NCI-H774 (cell line): ENCODE data around the gene SGCE.

ENCODE experiments used
- DNase-seq: peaks from one replicate; lab custom pipeline; 2025; lab: John Stamatoyannopoulos, UW

SGCE gene

DNA sequence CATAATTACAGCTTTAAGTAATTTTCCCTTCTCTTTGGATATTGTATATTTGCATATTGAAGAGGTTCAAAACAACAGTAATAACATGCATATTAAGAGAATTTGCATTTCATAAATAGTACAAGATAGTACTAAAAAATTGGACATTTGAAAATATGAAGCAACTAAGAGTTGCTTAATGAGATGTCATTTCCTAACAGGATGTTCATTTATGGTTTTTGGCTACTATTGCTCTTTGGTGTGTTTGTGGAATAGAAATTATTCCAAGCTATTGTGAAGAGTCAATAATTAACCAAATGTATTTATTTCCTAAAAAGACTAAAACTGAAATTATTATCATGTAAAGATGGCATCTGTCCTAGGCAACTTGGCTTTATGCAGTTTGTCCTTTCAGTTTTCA lies 4.1 kb upstream of the SGCE start:
- no peak for DNase-seq

DNA sequence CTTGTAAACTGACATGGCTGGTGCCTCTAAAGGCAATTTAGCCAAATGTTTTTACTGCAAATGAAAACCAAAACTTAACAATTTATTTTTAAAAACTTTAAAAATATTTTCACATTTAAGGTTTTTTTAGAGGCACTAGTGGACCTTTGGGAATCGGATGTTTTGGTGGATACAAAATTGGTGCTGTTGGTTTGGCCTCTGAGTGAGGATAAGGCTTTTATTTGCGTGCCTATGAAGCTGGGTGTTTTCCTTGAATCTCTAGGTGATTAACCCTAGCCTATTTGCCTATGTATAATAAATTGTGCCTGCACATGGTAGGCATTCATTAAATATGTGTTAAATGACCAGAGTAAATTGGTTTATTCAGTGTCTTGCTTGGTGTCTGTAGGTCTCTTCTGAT lies 2.9 kb upstream of the SGCE start:
- peak; percentile 23 for DNase-seq

DNA sequence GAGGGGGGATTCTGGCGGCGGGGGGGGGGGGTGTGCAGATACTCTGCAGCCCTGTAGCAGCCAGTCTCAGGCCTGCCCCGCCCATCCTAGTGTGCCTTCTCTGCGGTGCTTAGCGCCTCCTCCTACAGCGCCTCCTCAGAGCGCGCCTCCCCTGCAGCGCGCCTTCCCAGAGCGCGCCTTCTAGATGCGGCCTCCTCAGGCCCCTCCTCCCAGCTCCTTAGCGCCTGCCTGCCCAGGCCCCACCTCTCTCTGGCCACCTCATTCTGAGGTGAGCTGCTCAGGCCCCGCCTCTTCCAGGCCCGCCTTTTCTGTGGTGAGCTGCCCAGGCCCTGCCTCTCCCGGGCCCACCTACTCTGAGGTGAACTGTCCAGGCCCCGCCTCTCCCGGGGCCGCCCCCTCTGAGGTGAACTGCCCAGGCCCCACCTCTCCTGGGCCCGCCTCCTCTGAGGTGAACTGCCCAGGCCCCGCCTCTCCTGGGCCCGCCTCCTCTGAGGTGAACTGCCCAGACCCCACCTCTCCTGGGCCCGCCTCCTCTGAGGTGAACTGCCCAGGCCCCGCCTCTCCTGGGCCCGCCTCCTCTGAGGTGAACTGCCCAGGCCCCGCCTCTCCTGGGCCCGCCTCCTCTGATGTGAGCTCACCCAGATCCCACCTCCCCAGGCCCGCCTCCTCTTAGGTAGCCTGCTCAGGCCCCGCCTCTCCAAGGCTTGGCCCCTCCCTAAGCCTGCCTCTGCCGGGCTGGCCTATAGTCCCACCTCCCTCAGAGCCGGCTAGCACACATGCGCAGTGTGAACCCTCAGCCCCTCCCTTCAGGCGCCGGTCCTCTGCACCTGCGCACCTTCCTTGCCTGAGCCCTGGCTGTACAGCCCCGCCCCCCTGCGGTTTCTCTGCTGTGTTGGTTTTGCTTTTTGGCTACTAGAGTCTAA lies 2.1 kb upstream of the SGCE start:
- peak; percentile 94 for DNase-seq

DNA sequence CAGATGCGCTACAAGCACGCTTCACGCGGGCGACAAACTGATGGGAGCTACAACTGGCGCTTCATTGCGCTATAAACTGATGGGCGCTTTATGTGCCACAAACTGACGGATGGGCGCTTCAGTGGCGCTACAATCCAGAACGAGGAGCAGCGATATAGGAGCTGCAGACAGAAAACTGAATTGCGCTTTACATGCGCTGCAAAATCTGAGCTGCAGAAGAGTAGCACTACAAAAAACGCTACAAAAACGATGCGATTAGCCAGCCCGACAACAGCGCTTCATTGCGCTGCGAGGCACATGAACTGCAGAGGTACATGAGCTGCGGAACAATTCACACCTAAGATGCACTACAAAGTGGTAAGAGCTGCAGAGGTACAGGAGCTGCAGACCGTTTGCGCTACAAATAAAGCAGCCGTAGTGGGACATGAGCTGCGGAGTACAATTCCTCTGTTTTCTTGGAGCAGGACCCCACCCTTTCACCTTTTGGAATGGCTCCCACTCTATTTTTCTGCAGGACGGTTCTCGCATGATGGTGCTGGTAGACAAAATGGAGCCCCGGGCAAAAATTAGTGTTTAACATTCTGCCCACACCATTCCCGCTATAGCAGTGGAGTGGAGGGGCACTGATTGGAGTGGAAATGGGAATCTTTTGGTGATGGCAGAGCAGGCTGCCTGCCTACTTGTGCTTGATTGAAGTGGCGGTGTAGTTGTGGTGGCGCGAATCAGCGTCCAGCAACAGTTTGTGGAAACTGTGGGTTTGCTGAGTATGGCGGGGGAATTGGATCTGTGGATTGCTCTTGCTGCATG lies 1.2 kb upstream of the SGCE start:
- DNase-seq: peak; percentile 50

DNA sequence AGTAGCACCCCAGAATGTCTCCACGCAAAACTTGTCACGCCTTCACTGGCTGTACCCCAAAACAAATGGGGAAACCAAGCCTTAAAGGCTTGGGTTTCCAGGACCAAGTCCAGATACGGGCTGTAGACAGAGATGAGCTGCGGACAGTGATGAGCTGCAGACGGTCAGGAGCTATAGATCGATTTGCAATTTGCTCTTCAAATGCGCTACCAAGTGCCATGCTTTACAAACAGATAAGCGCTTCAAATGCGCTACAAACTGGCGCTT lies 658 bp upstream of the SGCE start:
- DNase-seq: no peak

DNA sequence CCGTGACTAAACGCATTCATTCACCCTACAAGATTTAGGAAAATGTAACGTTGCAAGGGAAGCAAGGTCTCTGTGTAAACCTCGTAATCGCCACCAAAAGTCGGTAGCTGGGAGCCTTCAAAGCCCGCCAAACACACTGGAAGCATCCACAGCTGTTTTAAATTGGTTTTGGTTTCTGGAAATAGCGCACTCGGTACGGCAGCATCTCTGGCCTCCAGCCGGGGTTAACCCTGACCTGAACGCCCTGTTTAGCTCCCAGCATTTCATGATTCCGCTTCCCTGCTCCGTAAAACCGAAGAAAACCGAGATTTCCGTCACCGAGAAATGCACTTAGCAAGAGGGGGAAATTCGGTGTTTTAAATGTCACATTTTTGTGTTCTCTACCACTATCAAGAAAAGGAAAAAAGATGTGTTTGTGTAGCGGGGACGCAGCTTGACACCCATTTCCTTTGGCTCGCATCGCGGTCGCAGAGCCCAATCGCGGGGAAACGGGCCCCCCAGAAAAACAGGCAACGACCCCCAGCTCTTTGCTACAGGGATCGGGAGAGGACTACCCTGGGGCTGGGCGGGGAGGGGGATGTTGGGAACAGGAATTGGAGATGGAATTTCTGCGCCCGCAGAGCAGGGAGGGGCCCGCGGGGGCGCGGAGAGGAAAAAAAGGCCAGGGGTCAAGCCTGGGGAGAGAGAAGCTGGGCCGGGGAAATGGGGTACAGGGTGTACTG lies 646 bp downstream of the SGCE start:
- DNase-seq: peak; percentile 33

DNA sequence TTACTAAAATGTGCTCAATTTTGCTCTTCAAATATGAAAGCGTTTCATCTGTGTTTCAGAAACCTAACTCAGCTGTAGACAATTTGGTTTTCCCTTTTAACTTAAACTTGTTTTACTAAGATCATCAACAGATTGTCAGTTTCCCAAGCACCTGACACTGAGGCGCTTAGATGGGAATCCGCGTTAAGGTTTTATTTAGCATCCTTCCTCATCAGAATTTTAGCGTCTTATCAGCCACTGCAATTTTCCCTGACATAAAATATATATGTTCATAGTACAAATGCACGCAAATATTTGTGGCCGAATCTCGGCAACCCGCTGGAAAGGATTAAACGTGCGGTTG lies 1.2 kb downstream of the SGCE start:
- no peak for DNase-seq

DNA sequence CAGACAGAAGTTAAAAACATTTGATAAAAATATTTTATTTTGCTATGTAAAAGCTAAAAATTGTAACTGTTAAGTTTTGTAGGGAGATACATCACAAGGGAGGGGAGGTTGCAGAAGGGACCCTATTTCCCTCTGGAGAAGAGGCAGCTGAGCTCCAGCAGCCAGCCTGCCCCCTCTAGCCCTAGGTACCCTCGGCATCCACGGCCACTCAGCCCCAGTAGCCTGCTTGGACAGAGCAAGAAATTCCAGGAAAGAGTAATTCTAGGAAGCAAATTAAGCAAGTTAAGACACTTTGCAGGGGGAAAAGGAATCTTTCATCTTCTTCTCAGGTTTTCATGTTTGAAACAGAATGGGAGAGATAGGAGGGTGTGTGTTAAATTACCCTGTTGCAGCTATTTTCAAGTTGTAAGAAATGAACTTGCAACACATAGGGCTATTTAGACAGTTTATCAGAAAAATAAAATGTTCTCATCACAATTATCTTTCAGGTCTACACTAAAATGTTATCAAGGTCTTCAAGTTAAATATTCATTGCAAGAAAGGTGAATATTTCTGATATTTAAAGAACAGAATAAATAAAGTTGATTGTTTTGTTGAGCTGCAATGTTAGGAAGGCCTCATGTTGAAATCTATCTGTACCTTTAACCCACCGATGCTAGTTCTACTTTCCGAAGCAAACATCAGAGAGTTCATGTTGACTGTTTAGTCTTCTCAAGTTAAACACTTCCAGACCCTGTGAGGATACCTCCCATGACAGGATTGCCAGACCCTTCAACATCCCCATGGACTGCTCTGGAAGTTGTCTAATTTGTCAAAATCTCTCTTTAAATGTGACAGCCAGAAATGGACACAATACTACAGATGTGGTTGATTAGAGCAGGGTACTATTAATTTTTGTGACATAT lies 5.5 kb downstream of the SGCE start:
- DNase-seq: no peak

DNA sequence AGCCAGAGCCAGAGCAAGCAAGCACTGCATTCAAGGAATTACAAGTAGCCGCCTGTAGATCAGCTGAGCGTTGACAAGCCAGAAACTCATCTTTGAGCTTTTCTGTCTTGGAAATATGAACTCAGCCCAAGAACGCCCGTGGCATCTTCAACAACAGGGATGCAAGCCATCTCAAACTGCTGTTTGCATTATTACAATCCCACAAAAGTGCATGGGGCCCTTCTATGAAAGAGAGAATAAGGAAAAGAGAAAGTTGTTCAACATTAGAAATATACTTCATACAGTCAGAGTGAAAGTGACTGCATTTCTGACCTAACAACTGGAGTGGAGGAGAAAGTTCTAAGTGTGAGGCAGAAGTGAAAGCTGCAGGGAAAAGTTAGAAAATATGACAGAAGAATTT lies 6.5 kb downstream of the SGCE start:
- DNase-seq: no peak

DNA sequence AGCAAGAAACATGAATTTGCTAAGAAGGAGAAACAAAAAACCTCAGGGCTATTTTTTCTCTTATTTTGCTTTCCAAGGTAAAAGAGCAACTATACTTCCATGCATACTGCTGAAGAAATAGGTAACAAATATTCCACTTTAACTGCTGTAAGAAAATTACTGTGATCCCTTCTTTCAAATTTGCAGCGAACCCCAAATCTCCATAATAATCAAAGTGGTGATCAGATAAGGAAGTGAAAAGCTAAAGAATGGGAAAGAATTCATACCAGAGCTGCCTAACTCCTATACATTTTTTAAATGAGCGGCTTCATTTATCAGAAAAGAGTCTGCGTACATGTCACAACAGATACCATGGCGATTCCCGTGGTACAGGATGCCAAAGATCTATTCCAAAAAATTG lies 7.2 kb downstream of the SGCE start:
- DNase-seq: no peak

DNA sequence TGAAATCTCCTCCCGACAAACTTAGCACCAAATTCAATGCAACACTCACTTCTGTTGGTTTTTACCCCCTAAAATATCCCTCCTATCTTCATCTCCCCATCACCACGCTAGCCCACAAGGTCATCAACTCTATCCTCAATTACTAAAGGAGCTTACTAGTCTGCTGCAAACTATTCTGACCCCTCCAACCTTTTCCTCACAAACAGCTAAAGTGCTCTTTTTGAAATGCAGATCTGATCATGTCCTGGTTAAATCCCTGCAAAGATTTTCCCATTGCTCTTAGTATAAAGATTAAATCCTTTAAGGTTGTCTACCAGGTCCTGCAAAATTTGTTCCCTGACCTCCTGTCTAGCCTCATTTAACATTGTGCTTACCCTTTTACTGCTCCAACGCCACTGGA lies 8.6 kb downstream of the SGCE start:
- DNase-seq: no peak

DNA sequence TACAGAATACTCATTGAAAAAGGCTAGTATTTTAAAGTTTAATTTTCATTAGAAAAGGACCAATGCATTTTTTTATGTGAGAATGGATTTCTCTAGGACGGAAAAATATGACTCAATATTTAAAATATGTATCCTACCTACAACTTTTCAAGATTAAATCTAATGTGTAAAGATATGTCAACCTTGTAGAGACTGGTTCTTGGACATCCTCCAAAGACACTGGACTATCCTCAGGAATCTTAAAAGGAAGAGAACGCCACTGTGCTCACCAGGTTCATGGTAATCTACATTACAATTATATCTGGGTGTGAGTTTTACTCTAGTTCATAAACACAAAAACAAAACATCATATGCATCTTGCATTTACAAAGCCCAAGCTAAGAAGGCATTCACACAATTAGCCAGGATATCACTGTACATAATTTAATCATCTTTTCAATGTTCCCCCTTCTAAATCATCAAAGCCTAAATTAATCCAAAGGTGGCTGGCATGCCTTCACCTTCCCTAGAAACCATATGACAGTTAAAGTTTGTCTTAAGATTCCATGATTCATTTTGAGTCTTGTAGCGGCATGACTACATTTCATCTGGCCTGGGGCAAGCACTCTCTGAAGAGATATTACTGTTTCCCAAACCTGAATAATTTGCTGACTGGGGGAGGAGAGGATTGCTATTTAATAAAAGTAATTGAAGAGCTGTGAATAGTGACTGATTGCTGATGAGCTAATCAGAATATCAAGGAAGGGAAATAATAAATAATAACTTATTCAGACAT lies 12.0 kb downstream of the SGCE start:
- DNase-seq: no peak

DNA sequence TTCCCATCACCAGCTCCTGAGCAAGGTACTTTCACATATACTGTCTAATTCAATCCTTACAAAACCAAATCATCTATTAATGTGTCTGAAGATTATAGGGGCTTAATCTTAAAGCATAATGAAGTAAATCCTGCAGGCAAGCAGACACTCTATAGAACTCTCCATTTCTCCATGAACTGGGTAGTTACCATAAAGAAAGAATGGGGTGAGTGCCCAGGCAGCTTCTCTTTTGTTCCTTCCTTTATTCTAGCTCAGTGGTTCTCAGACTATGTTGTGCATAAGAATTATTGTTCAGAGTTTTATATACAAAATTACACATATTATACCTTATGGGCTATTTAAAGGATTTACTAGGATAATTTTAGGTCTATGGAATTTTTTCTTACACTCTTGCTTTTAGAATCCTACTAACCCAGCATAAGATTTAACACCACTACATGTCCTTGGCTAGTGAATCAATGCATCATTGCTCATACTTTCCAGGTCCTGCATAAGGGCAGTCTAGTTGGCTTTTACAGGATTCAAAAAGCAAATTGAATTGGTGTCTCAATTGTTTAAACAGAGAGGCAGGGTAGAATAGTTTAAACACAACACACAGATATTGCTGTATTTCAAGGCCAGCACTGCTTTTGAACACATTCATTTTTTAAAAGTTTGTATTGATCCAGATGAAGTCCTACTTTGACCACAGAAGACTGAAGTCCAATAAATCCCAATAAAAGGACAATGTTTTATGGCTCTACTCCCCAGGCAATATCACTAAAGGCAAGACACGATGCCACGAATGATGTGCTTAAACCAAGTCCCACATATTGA lies 12.9 kb downstream of the SGCE start:
- no peak for DNase-seq

DNA sequence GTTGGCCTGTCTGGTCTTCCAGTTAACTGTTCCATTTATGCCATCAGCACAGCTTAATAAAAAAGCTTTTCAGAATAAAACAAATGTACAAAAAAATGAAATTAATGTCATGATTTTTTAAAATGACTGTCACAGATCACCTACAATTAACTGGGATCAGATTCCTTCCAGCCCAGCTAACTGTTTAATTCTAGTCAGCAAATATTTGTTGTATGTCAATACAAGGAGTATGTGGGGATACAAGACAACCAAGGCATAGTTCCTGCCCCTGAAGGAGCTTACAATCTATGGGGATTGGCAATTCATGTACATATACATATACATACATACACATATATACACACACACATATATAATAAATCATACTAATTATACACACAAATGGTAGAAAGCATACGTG lies 16.5 kb downstream of the SGCE start:
- no peak for DNase-seq

DNA sequence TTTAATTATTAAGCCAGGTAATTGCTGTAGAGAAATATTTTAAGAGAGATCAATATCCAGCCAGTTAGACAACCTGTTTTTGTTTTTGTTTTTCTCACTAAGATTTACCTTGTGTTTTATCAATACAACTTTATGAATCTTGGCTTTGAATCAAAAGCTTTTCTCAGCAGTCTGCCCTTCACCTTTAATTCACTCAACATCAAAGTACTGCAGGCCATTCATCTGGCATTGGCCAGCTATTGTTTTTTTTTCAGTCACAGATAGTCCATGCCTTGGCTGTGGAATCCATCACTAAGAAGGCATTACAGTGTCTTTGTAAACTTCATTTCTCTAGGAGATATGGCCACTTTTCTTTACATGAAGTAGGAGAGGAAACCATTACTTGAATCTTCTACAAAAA lies 20.2 kb downstream of the SGCE start:
- no peak for DNase-seq

DNA sequence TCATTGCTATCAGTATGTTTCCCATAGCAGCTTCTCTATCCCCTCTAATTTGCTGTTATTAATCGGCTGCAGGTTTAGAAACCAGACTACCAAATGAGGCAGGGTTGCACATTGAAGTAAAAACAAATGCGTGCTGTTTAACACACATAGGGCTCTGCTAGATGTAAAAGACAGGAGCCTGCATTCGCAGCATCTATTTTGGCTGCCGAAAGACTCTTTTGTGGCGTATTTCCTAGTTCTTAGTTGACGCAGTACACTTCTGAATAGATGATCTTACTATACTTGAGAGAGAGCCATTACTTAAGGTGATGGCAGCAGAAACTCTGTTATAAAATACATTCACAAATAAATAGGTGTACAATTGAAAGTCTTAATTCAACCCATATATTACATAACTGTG lies 21.4 kb downstream of the SGCE start:
- no peak for DNase-seq

DNA sequence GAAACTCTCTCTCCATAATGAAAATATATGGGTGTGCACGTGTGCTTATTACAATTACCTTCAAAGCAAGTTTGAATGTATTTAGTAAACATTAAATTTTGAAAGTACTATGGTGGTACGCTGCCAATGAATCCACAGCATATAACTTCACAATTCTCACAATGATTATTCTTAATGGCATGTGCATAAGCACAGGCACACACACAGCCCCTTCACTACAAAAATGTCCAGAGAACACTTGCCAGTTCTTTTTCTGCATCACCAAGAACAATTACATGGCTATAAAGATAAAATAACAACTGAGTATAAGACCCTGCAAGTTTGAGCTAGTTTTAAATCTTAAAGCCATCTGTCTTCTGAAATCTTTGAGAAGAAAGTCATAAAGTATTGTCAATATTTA lies 22.2 kb downstream of the SGCE start:
- no peak for DNase-seq

DNA sequence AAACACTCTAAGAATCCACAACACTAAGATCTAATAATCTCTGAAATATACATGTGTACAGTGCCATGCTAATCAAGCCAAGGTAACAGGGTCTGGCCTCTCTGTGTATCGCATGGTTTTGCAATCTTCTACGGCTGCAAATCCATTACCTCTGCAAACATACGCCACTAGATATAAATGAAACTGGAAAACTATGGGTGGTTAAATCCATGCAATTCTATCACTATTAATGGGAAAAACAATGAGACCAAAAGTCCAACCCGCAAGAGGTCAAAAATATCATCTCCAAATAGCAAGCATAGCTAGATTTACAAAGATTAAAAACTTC lies 23.0 kb downstream of the SGCE start:
- no peak for DNase-seq

DNA sequence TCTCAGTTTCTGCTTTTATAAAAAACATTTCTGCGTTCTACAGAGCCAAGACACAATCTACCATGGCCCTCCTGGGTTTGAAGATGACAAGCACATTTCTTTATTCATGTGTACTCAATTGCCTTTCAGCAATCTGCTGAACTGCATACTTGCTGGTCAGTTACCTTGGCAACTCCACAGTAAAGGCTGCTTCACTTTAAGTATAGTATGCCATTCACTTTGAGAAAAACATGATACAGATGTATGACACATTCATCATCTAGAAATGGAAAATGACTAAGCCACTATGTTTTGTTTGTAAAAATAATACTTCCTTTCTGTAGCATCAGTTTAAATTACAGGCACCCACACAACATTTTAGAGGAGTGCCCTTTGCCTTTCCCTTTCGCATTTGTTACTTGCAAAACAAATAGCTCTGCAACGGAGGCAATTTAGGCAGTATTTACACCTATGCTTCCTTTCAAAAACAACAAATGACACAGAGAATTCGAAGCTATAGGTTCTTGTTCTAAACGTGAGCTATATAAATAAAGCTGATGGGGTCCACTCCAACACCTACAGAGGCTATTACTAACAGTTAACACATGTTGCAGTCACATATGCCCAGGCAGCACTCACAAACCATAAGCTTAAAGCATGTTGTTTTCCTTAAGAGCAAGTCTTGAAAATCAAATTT lies 23.5 kb downstream of the SGCE start:
- no peak for DNase-seq

DNA sequence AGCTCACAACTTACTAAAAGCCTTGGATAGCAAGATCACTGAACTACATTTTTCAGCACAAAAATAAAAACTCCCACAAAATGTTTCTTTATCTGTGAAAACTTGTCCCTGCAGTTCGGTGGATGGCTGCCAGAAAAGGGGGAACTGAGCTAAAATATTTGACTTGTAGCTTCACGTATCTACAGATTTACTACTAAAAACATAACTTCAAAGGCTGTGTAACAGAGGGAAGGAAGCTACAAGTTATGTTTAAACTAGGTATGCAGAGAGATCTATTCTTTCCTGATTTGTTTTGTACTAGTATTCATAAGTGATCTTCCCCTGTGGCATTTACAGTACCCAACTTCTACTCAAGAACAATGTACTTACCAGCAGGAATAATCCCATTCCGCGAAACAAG lies 25.1 kb downstream of the SGCE start:
- DNase-seq: no peak
